T-cell (primary cell): ENCODE data around the gene LDLRAD4. TPM values are rescaled to one million over a fixed set of nuclear protein-coding genes. Genes with fewer than 3 reads are reported as not detected.
A peak's percentile ranks its signal among the peaks of the same experiment; 100 is the strongest.

ENCODE experiments used
- ATAC-seq, 4 experiments: fragments of 200-7000 bp in 3 of 4; fragments of 150-1000 bp in 1 of 4; cut with Tn5 transposase; replicated peaks in 1 of 4; 1 replicate in 3 of 4; 2 replicates in 1 of 4; pipeline ENCODE4 v1.10.0; 2021; ENCODE audit warnings: moderate library complexity in 3 of 4, mild to moderate bottlenecking in 2 of 4, moderate number of reproducible peaks in 1 of 4
- CTCF ChIA-PET, 2 donors: fragments of 300-600 bp; sonication (Branson Sonifier 250); formaldehyde crosslinking; loops; one replicate each; lab custom pipeline; 2022; ENCODE audit warnings: antibody characterized with exemption in 2 of 2; lab: Charles Lee
- POLR2A ChIA-PET, 2 donors: fragments of 300-600 bp; sonication (Branson Sonifier 250); formaldehyde crosslinking; loops; one replicate each; lab custom pipeline; 2022; ENCODE audit warnings: antibody characterized with exemption in 2 of 2; lab: Charles Lee
- DNase-seq, 35 experiments: peaks; one replicate each; pipeline versions ENCODE4 v3.0.0 to v3.0.0-alpha.2; 2013 to 2023
- H3K27ac ChIP-seq: one replicate; pipeline ENCODE4 v1.5.1; 2013; ENCODE audit warnings: low read length
- H3K27me3 ChIP-seq, 2 experiments: replicated peaks in 1 of 2; 1 replicate in 1 of 2; 2 replicates in 1 of 2; pipeline versions ENCODE4 v1.6.1 to v1.7.0; 2013; ENCODE audit warnings: low read length in 1 of 2, mixed read lengths in 1 of 2; ENCODE audit not compliant: control insufficient read depth in 2 of 2, insufficient read depth in 2 of 2; ENCODE audit errors: extremely low read depth in 1 of 2
- H3K36me3 ChIP-seq, 2 donors: 1 replicate in 1 of 2; 2 replicates in 1 of 2; pipeline versions ENCODE4 v1.6.1 to v1.7.0; 2013; ENCODE audit warnings: low read length in 1 of 2; ENCODE audit not compliant: control insufficient read depth in 2 of 2, insufficient read depth in 1 of 2; ENCODE audit errors: extremely low read depth in 1 of 2
- H3K4me1 ChIP-seq, 2 experiments: 1 replicate in 1 of 2; 2 replicates in 1 of 2; pipeline versions ENCODE4 v1.6.1 to v1.7.0; 2013; ENCODE audit warnings: low read length in 2 of 2, mixed read lengths in 1 of 2; ENCODE audit not compliant: insufficient read depth in 2 of 2, control insufficient read depth in 1 of 2; ENCODE audit errors: extremely low read depth in 1 of 2
- H3K4me3 ChIP-seq, 2 donors: 1 replicate in 1 of 2; 2 replicates in 1 of 2; pipeline versions ENCODE4 v1.5.1 to v1.7.0; 2013; ENCODE audit warnings: mild to moderate bottlenecking in 2 of 2, low read length in 1 of 2, moderate library complexity in 1 of 2; ENCODE audit not compliant: control insufficient read depth in 1 of 2; ENCODE audit errors: extremely low read depth in 1 of 2
- H3K9me3 ChIP-seq: 2 replicates; pipeline ENCODE4 v1.7.0; 2013
- H3K27ac Mint-ChIP-seq, 2 donors: one replicate each; pipeline ENCODE4 v1.8.0; 2020 to 2021; ENCODE audit warnings: mild to moderate bottlenecking in 2 of 2, mixed read lengths in 2 of 2
- H3K27me3 Mint-ChIP-seq, 2 donors: one replicate each; pipeline ENCODE4 v1.8.0; 2021 to 2022; ENCODE audit warnings: mixed read lengths in 2 of 2
- H3K36me3 Mint-ChIP-seq: one replicate; pipeline ENCODE4 v1.8.0; 2021; ENCODE audit warnings: mixed read lengths
- H3K4me1 Mint-ChIP-seq, 3 donors: one replicate each; pipeline ENCODE4 v1.8.0; 2020 to 2022; ENCODE audit warnings: mixed read lengths in 3 of 3, mild to moderate bottlenecking in 1 of 3
- H3K4me3 Mint-ChIP-seq, 3 donors: one replicate each; pipeline ENCODE4 v1.8.0; 2020 to 2022; ENCODE audit warnings: mild to moderate bottlenecking in 3 of 3, mixed read lengths in 3 of 3, moderate library complexity in 3 of 3
- H3K9me3 Mint-ChIP-seq, 3 donors: one replicate each; pipeline ENCODE4 v1.8.0; 2020 to 2022; ENCODE audit warnings: mixed read lengths in 3 of 3
- WGBS: methylation state at CpG from one replicate; pipeline ENCODE4 v1.1.5; 2013; ENCODE audit warnings: missing lambda C conversion rate; ENCODE audit not compliant: insufficient coverage; 5-methylcytosine and 5-hydroxymethylcytosine counted together
- total RNA-seq, 35 experiments: library from RNA in 6 of 35; stranded (reverse) in 6 of 35; fragments of 120-200 nt in 1 of 35; gene quantifications; one replicate each; pipeline versions ENCODE4 v1.2.1 to v1.2.4 and lab custom pipeline; 2013 to 2026

LDLRAD4 gene
- total RNA-seq, 5 donors from 2014 or later (not counting 1 experiment from before 2014, with no cell fraction given) = 57.6 to 80.8 (median 72.4) TPM

- ChIA-PET POLR2A (no interaction called here), CTCF (no interaction called here)
- Mint-ChIP-seq H3K4me1 (peaks cover 28 to 49% (median 40%) of the 10 kb centered on the region in 3 donors), H3K9me3 (no peaks in the 10 kb centered on the region), H3K4me3 (no peak overlapping the region), H3K27me3 (no peaks in the 10 kb centered on the region), H3K27ac (peak overlapping the region in 1 of 2 donors; percentile 17), H3K36me3 (no peaks in the 10 kb centered on the region)
- no peaks in the 10 kb centered on the region for H3K9me3 ChIP-seq
- H3K4me1 ChIP-seq = peaks cover 0 to 27% of the 10 kb centered on the region in 2 experiments
- peaks cover 0 to 7% of the 10 kb centered on the region in 2 experiments for H3K27me3 ChIP-seq
- H3K4me3 ChIP-seq = no peak overlapping the region
- DNase-seq (no peak), ATAC-seq (no peak)
- no peak overlapping the region for H3K27ac ChIP-seq
- 76% methylated on average over 4 of the region's 8 CpGs for WGBS
- H3K36me3 ChIP-seq = no peaks in the 10 kb centered on the region
These were observed 71.1 kb downstream of the LDLRAD4 start for GRCh38 chr18:13289481-13290205.

GRCh38 chr18:13290856-13291271 lies 72.3 kb downstream of the LDLRAD4 start:
- DNase-seq (peak in 7 of 35 experiments; percentile 20 to 59 (median 28)), ATAC-seq (peak in 2 of 4 experiments; percentile 71 to 90)
- H3K4me1 Mint-ChIP-seq = peaks cover 20 to 46% (median 32%) of the 10 kb centered on the region in 3 donors
- H3K27ac ChIP-seq = peak overlapping the region; percentile 6
- H3K36me3 Mint-ChIP-seq = no peaks in the 10 kb centered on the region
- no peaks in the 10 kb centered on the region for H3K9me3 Mint-ChIP-seq
- WGBS = 21% methylated on average over 5 of the region's 7 CpGs
- H3K27me3 ChIP-seq = peaks cover 0 to 5% of the 10 kb centered on the region in 2 experiments
- H3K36me3 ChIP-seq = no peaks in the 10 kb centered on the region
- H3K4me3 Mint-ChIP-seq = no peak overlapping the region
- POLR2A ChIA-PET = interaction anchor here in 1 of 2 donors (1.0 kb wide), 1 partner anchor 11 kb away, joined by 4 read pairs; no protein-coding TSS in a partner anchor
- CTCF ChIA-PET = interaction anchor here in 1 of 2 donors (0.7 kb wide), 1 partner anchor 97 kb away, joined by 3 read pairs; no protein-coding TSS in a partner anchor
- H3K27ac Mint-ChIP-seq = peak overlapping the region; percentile 75 to 86
- peaks cover 0 to 19% of the 10 kb centered on the region in 2 experiments for H3K4me1 ChIP-seq
- no peaks in the 10 kb centered on the region for H3K27me3 Mint-ChIP-seq
- H3K4me3 ChIP-seq = no peak overlapping the region
- no peaks in the 10 kb centered on the region for H3K9me3 ChIP-seq

GRCh38 chr18:13291299-13291698 lies 72.7 kb downstream of the LDLRAD4 start:
- DNase-seq (no peak), ATAC-seq (peak in 1 of 4 experiments; percentile 11)
- H3K9me3 ChIP-seq = no peaks in the 10 kb centered on the region
- WGBS = 58% methylated on average over 5 of the region's 8 CpGs
- Mint-ChIP-seq H3K27me3 (no peaks in the 10 kb centered on the region), H3K27ac (peak overlapping the region; percentile 75 to 86), H3K4me3 (no peak overlapping the region), H3K4me1 (peaks cover 16 to 43% (median 29%) of the 10 kb centered on the region in 3 donors), H3K36me3 (no peaks in the 10 kb centered on the region), H3K9me3 (no peaks in the 10 kb centered on the region)
- peaks cover 0 to 5% of the 10 kb centered on the region in 2 experiments for H3K27me3 ChIP-seq
- POLR2A ChIA-PET = interaction anchor here in 1 of 2 donors (1.0 kb wide), 1 partner anchor 10 kb away, joined by 4 read pairs; no protein-coding TSS in a partner anchor
- H3K4me3 ChIP-seq = no peak overlapping the region
- H3K4me1 ChIP-seq = peaks cover 1 to 21% of the 10 kb centered on the region in 2 experiments
- no peaks in the 10 kb centered on the region for H3K36me3 ChIP-seq
- CTCF ChIA-PET = no interaction called here
- H3K27ac ChIP-seq = no peak overlapping the region

- ATAC-seq (no peak), DNase-seq (no peak)
- Mint-ChIP-seq H3K4me3 (no peak overlapping the region), H3K4me1 (peaks cover 14 to 41% (median 32%) of the 10 kb centered on the region in 3 donors), H3K27ac (no peak overlapping the region), H3K36me3 (no peaks in the 10 kb centered on the region), H3K9me3 (no peaks in the 10 kb centered on the region), H3K27me3 (no peaks in the 10 kb centered on the region)
- H3K9me3 ChIP-seq = no peaks in the 10 kb centered on the region
- ChIA-PET POLR2A (no interaction called here), CTCF (no interaction called here)
- WGBS = 80% methylated on average over 1 of the region's 7 CpGs
- H3K4me1 ChIP-seq = peaks cover 5 to 25% of the 10 kb centered on the region in 2 experiments
- no peaks in the 10 kb centered on the region for H3K36me3 ChIP-seq
- H3K4me3 ChIP-seq = no peak overlapping the region
- H3K27ac ChIP-seq = no peak overlapping the region
- H3K27me3 ChIP-seq = no peaks in the 10 kb centered on the region
These were observed 73.3 kb downstream of the LDLRAD4 start for GRCh38 chr18:13291745-13292447.

GRCh38 chr18:13292736-13293135 lies 74.2 kb downstream of the LDLRAD4 start:
- no peak overlapping the region for H3K27ac Mint-ChIP-seq
- CTCF ChIA-PET = no interaction called here

GRCh38 chr18:13294309-13294708 lies 75.7 kb downstream of the LDLRAD4 start:
- Mint-ChIP-seq H3K9me3 (no peaks in the 10 kb centered on the region), H3K4me3 (no peak overlapping the region), H3K36me3 (no peaks in the 10 kb centered on the region), H3K27me3 (no peaks in the 10 kb centered on the region), H3K4me1 (peaks cover 16 to 34% (median 32%) of the 10 kb centered on the region in 3 donors), H3K27ac (peak overlapping the region in 1 of 2 donors; percentile 28)
- ChIA-PET CTCF (no interaction called here), POLR2A (no interaction called here)
- H3K4me1 ChIP-seq = peaks cover 5 to 28% of the 10 kb centered on the region in 2 experiments
- no peak for DNase-seq
- no peaks in the 10 kb centered on the region for H3K36me3 ChIP-seq
- ATAC-seq = peak in 2 of 4 experiments; percentile 24 to 47
- no peaks in the 10 kb centered on the region for H3K27me3 ChIP-seq
- no peaks in the 10 kb centered on the region for H3K9me3 ChIP-seq
- no peak overlapping the region for H3K4me3 ChIP-seq
- H3K27ac ChIP-seq = no peak overlapping the region
- 92% methylated on average over 10 of the region's 14 CpGs for WGBS

More at GRCh38 chr18:13292736-13293135, 74.2 kb downstream of the LDLRAD4 start:
- DNase-seq = no peak
- Histone ChIP-seq H3K4me1 (peaks cover 5 to 33% of the 10 kb centered on the region in 2 experiments), H3K36me3 (no peaks in the 10 kb centered on the region), H3K4me3 (no peak overlapping the region), H3K27ac (no peak overlapping the region), H3K27me3 (no peaks in the 10 kb centered on the region), H3K9me3 (no peaks in the 10 kb centered on the region)
- Mint-ChIP-seq H3K4me1 (peaks cover 17 to 42% (median 35%) of the 10 kb centered on the region in 3 donors), H3K4me3 (no peak overlapping the region), H3K36me3 (no peaks in the 10 kb centered on the region), H3K27me3 (no peaks in the 10 kb centered on the region), H3K9me3 (no peaks in the 10 kb centered on the region)
- no peak for ATAC-seq
- POLR2A ChIA-PET = no interaction called here
- over 99% methylated on average over 10 of the region's 12 CpGs for WGBS
